Gastrocnemius medialis (tissue), 4 donors: ENCODE data around the gene EXTL1. TPM values are rescaled to one million over a fixed set of nuclear protein-coding genes. Genes with fewer than 3 reads are reported as not detected.

Experiments used
- ATAC-seq, 2 donors: fragments of 150-250 bp; one replicate each; pipeline ENCODE4 v1.9.1; 2016
- DNase-seq, 2 donors: peaks; one replicate each; pipeline ENCODE4 v3.0.0-alpha.2; 2019
- H3K27ac ChIP-seq, 4 donors: fragments of 200-600 bp; sonication (generic); 1 replicate in 1 of 4; 2 replicates in 3 of 4; pipeline ENCODE4 v1.5.1; 2016 to 2018; ENCODE audit warnings: mild to moderate bottlenecking in 2 of 4, moderate library complexity in 1 of 4
- H3K27me3 ChIP-seq, 3 donors: fragments of 200-600 bp; sonication (generic) in 2 of 3; 1 replicate in 1 of 3; 2 replicates in 2 of 3; pipeline versions ENCODE4 v1.5.1 to v1.6.0; 2016 to 2019; ENCODE audit warnings: mild to moderate bottlenecking in 1 of 3, moderate library complexity in 1 of 3
- H3K36me3 ChIP-seq, 2 donors: fragments of 200-600 bp; sonication (generic) in 1 of 2; one replicate each; pipeline ENCODE4 v1.5.1; 2017 to 2018
- H3K4me1 ChIP-seq, 2 donors: fragments of 200-600 bp; sonication (generic) in 1 of 2; one replicate each; pipeline ENCODE4 v1.5.1; 2016 to 2017; ENCODE audit warnings: mild to moderate bottlenecking in 2 of 2
- H3K4me3 ChIP-seq, 4 donors: fragments of 200-600 bp; sonication (generic) in 3 of 4; 1 replicate in 1 of 4; 2 replicates in 3 of 4; pipeline ENCODE4 v1.5.1; 2016 to 2019; ENCODE audit warnings: mild to moderate bottlenecking in 2 of 4
- H3K9me3 ChIP-seq, 3 donors: fragments of 200-600 bp; sonication (generic) in 2 of 3; 1 replicate in 1 of 3; 2 replicates in 2 of 3; pipeline ENCODE4 v1.5.1; 2016 to 2019
- POLR2A ChIP-seq, 2 donors: fragments of 450-650 bp; IDR thresholded peaks; one replicate each; pipeline ENCODE4 v1.6.1; 2017; ENCODE audit warnings: antibody characterized with exemption in 2 of 2, mild to moderate bottlenecking in 2 of 2, moderate library complexity in 2 of 2
- in situ Hi-C, 4 donors: fragments of 200-750 bp; cut with MboI; loops; one replicate each; pipeline versions ENCODE4 v1.15.0 to v1.8.0; 2017; ENCODE audit warnings: low sequenced_read_pairs in 4 of 4
- intact Hi-C: fragments of 100-400 bp; cut with DNase I; formaldehyde crosslinking; loops from one replicate; pipeline ENCODE4 v1.15.1; 2023; ENCODE audit warnings: low total_unique reads
- total RNA-seq, 4 donors: library from RNA; depleted of rRNA; stranded (reverse); fragments of >200 nt; gene quantifications; one replicate each; pipeline versions ENCODE4 v1.1.0 to v1.2.3, GENCODE V29; 2016
- TF ChIP-seq, protein P1 (sequence below), 5 experiments: fragments of 450-650 bp in 3 of 5; fragments of 200-600 bp in 2 of 5; sonication (generic) in 2 of 5; IDR thresholded peaks in 4 of 5; conservative IDR thresholded peaks in 1 of 5; 1 replicate in 4 of 5; 2 replicates in 1 of 5; pipeline ENCODE4 v1.5.1; 2016 to 2019; ENCODE audit warnings: antibody characterized with exemption in 5 of 5, mild to moderate bottlenecking in 3 of 5, moderate library complexity in 3 of 5

EXTL1 gene
- total RNA-seq, 4 donors from 2014 or later = 0.33 to 0.95 TPM; not detected in 2

DNA sequence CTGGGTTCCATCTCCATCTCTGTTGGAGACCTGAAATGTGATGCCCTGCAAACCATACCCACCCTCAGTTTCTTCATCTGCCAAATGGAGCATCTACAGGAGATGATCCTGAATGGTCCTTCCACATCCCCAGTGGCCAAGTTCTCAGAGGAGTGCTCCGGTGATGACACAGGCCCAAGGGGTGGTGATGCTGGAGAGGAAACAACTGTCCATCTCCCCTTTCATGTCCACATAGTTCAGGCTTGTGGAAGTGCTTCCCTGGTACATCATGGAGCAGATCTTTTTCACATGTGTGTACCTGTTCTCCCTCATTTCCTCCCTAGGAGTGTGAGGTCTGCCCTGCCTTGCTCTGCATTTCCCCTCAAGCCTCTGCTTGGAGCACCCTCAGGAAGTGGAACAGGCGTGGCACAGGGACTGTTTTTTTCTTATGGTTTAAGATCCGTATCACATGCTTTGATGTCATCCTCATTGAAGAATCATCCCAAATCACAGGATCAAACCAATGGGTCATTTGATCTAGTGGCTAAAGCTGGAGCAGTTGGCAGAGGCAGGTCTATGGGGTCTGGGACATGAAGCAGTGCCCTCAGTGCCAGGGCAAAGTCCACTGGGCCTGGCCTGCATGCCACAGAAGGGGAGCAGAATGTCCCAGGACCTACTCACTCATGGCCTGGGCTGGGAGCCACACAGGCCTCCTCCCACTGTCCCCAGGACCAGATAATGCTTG lies 54.0 kb downstream of the EXTL1 start:
- in situ Hi-C loops = no loop called here
- H3K27ac ChIP-seq = peak overlapping the region; percentile 88 to 96 (median 93)
- intact Hi-C loops = no loop called here

DNA sequence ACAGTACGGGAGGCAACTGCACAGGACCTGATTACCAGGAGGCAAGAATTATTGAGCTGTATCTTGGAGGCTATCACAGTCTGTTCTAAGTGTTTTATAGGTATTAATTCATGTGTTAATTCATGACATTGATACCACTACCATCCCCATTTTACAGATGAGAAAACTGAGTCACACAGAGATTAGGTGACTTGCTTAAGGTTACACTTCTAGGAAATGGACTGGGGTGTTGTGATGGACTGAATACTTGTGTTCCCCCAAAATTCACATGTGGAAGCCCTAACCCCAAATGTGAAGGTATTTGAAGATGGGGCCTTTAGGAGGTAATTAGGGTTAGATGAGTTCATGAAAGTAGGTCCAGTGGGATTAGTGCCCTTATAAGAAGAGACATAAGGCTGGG lies 55.9 kb downstream of the EXTL1 start:
- peak overlapping the region; percentile 88 to 96 (median 90) for H3K27ac ChIP-seq
- no peaks in the 10 kb centered on the region for H3K27me3 ChIP-seq
- no peaks in the 10 kb centered on the region for H3K9me3 ChIP-seq
- no peak overlapping the region for H3K4me3 ChIP-seq
- in situ Hi-C loops = no loop called here
- no peak for ATAC-seq
- TF ChIP-seq POLR2A (IDR thresholded peaks at IDR 0.05) = no peak
- TF ChIP-seq, protein P1, sequence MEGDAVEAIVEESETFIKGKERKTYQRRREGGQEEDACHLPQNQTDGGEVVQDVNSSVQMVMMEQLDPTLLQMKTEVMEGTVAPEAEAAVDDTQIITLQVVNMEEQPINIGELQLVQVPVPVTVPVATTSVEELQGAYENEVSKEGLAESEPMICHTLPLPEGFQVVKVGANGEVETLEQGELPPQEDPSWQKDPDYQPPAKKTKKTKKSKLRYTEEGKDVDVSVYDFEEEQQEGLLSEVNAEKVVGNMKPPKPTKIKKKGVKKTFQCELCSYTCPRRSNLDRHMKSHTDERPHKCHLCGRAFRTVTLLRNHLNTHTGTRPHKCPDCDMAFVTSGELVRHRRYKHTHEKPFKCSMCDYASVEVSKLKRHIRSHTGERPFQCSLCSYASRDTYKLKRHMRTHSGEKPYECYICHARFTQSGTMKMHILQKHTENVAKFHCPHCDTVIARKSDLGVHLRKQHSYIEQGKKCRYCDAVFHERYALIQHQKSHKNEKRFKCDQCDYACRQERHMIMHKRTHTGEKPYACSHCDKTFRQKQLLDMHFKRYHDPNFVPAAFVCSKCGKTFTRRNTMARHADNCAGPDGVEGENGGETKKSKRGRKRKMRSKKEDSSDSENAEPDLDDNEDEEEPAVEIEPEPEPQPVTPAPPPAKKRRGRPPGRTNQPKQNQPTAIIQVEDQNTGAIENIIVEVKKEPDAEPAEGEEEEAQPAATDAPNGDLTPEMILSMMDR (IDR thresholded peaks at IDR 0.05 in 4 of 5, conservative IDR thresholded peaks at IDR 0.05 in 1 of 5) = no peak
- intact Hi-C loops = no loop called here
- no peak for DNase-seq
- H3K36me3 ChIP-seq = no peaks in the 10 kb centered on the region
- peaks cover 68 to 90% of the 10 kb centered on the region in 2 donors for H3K4me1 ChIP-seq

More for the DNA sequence above, 54.0 kb downstream of the EXTL1 start:
- Histone ChIP-seq H3K4me3 (peak overlapping the region in 3 of 4 donors; percentile 11 to 19 (median 19)), H3K27me3 (no peaks in the 10 kb centered on the region), H3K4me1 (peaks cover 57 to 85% of the 10 kb centered on the region in 2 donors), H3K36me3 (no peaks in the 10 kb centered on the region), H3K9me3 (no peaks in the 10 kb centered on the region)
- peak; percentile 57 to 59 for ATAC-seq
- peak; percentile 60 to 89 for TF ChIP-seq POLR2A (IDR thresholded peaks at IDR 0.05)
- TF ChIP-seq, protein P1 (IDR thresholded peaks at IDR 0.05 in 4 of 5, conservative IDR thresholded peaks at IDR 0.05 in 1 of 5) = no peak
- peak; percentile 94 to 95 for DNase-seq

DNA sequence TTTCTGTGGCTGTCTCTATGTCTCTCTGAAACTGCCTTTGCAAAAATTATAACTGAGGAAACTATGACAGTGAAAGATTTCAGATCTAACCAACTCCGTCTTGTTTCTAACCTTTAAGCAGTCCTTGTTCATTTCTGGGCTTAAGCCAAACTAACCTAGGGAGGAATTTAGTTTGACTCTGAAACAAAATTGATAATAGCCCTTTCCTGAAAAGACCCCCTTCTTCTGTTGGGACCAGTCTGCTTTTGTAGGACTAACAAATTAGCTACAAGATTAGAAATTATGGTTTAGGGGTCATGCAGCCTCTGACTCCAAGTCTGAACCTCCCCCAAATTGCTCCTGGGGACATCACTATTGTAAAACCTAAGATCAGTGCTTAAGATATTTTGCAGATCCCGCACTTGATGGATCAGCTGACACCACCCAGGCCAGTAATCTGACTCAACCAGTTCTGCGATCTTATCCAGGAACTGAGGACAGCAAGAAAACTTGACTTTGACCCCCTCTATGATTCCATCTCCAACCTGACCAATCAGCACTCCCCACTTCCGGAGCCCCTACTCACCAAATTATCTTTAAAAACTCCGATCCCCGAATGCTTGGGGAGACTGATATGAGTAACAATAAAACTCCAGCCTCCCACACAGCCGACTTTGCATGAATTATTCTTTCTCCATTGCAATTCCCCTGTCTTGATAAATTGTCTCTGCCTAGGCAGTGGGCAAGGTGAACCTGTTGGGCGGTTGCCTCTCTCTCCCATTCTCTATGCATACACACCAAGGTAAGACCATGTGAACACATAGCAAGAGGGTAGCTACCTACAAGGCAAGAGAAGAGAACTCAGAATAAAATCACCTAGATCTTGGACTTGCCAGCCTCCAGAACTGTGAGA lies 57.0 kb downstream of the EXTL1 start:
- Histone ChIP-seq H3K4me3 (no peak overlapping the region), H3K27ac (peak overlapping the region; percentile 88 to 96 (median 90))

DNA sequence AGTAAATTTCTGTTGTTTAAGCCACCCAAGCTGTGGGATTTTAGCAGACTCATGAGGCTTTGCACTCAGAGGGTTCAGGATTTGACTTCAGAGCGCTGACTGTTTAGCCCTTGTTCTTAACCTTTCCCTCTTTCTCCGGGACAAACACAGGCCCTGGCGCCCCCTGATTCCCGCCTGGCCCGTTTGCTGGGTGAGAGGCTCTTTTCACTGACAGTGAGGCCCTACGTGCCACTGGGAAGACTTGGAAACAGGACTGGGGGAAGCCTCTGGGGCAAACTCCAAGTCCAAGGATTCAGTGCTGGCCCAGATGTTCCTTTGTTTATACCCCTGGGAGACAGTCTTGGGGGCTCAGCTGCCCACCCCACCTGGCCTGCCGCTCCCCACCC lies 57.6 kb downstream of the EXTL1 start:
- Histone ChIP-seq H3K9me3 (no peaks in the 10 kb centered on the region), H3K4me3 (no peak overlapping the region), H3K27ac (peak overlapping the region; percentile 88 to 96 (median 90)), H3K4me1 (peaks cover 65 to 84% of the 10 kb centered on the region in 2 donors), H3K36me3 (no peaks in the 10 kb centered on the region), H3K27me3 (no peaks in the 10 kb centered on the region)
- peak in 1 of 2 donors; percentile 28 for TF ChIP-seq POLR2A (IDR thresholded peaks at IDR 0.05)
- TF ChIP-seq, protein P1 (IDR thresholded peaks at IDR 0.05 in 4 of 5, conservative IDR thresholded peaks at IDR 0.05 in 1 of 5) = no peak
- ATAC-seq (no peak), DNase-seq (no peak)
- in situ Hi-C loops = no loop called here
- intact Hi-C loops = no loop called here

More for the DNA sequence above, 57.0 kb downstream of the EXTL1 start:
- no peak for ATAC-seq
- no peak for DNase-seq
- no peaks in the 10 kb centered on the region for H3K9me3 ChIP-seq
- no peaks in the 10 kb centered on the region for H3K36me3 ChIP-seq
- H3K27me3 ChIP-seq = no peaks in the 10 kb centered on the region
- H3K4me1 ChIP-seq = peaks cover 68 to 86% of the 10 kb centered on the region in 2 donors
- TF ChIP-seq, protein P1 (IDR thresholded peaks at IDR 0.05 in 4 of 5, conservative IDR thresholded peaks at IDR 0.05 in 1 of 5) = no peak
- TF ChIP-seq POLR2A (IDR thresholded peaks at IDR 0.05) = no peak
- in situ Hi-C loops (no loop called here), intact Hi-C loops (no loop called here)
